ENCODE data around the gene FCHO2.

DNA sequence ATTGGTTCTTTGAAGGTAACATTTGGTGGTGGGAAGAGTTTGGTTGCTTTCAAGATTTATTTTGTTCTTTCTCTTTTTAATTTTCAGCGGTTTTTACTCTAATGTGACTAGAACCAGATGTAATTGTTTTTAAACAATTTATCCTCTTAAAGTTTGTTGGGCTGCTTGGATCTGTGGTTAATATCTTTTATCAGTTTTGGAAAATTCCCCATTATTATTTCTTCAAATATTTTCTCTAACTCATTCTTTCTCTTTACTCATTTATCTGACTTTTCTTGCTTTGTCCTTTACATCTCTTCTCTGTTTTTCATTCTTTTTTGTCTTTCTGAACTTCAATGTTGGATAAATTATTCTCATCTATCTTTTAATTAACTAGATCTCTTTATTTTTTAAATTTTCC, 29.9 kb downstream of the FCHO2 start:
- TF ChIP-seq, protein P1, sequence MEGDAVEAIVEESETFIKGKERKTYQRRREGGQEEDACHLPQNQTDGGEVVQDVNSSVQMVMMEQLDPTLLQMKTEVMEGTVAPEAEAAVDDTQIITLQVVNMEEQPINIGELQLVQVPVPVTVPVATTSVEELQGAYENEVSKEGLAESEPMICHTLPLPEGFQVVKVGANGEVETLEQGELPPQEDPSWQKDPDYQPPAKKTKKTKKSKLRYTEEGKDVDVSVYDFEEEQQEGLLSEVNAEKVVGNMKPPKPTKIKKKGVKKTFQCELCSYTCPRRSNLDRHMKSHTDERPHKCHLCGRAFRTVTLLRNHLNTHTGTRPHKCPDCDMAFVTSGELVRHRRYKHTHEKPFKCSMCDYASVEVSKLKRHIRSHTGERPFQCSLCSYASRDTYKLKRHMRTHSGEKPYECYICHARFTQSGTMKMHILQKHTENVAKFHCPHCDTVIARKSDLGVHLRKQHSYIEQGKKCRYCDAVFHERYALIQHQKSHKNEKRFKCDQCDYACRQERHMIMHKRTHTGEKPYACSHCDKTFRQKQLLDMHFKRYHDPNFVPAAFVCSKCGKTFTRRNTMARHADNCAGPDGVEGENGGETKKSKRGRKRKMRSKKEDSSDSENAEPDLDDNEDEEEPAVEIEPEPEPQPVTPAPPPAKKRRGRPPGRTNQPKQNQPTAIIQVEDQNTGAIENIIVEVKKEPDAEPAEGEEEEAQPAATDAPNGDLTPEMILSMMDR (conservative IDR thresholded peaks at IDR 0.05; ENCODE audit: low read length), result no peak
- TF ChIP-seq EZH2phosphoT487 (IDR thresholded peaks at IDR 0.05; ENCODE audit: borderline replicate concordance), result no peak

Data from Loucy (cell line).